Right hindlimb (tissue), 1 donor: ENCODE measurements around the gene TGFBR1.

Experiments
- DNase-seq: peaks from one replicate; pipeline ENCODE4 v3.0.0-alpha.2; 2018

Gene TGFBR1

GRCh38 chr9:99138424-99139284 lies 33.7 kb downstream of the TGFBR1 start:
- DNase-seq, result no peak

DNA sequence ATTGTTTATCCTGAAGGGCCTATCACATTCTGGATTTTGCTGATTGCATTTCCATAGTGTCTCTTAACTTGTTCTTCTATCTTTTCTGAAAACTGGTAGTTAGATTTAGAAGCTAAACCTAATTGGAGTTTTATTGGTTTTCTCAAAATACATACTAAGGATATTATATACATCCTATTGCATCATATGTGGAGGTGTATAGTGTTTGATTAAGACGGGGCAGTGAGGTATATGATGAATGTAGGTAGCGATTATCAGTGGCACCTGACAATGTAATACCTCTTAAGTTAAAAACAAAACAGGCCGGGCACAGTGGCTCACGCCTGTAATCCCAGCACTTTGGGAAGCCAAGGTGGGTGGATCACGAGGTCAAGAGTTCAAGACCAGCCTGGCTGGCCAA lies 35.0 kb downstream of the TGFBR1 start:
- DNase-seq, result no peak

- peak; percentile 40 for DNase-seq
Observed at GRCh38 chr9:99140685-99141314, 35.9 kb downstream of the TGFBR1 start.

GRCh38 chr9:99141849-99142248 lies 36.9 kb downstream of the TGFBR1 start:
- DNase-seq, result no peak

- no peak for DNase-seq
Observed at GRCh38 chr9:99142275-99142674, 37.4 kb downstream of the TGFBR1 start.

DNA sequence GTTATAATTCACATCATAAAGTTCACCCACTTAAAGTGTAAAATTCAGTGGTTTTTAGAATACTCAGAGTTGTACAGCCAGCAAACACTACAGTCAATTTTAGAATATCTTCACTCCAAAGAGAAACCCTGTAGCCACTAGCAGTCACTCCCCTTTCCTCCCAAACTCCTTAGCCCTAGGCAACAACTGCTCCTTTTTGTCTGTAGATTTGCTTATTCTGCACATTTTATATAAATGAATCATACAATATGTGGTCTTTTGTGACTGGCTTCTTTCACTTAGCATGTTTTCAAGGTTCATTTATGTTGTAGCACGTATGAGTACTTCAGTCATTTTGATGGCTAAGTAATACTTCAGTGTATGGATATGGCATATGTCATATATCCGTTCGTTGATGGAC lies 38.7 kb downstream of the TGFBR1 start:
- no peak for DNase-seq

GRCh38 chr9:99144966-99145365 lies 40.1 kb downstream of the TGFBR1 start:
- DNase-seq, result no peak

DNA sequence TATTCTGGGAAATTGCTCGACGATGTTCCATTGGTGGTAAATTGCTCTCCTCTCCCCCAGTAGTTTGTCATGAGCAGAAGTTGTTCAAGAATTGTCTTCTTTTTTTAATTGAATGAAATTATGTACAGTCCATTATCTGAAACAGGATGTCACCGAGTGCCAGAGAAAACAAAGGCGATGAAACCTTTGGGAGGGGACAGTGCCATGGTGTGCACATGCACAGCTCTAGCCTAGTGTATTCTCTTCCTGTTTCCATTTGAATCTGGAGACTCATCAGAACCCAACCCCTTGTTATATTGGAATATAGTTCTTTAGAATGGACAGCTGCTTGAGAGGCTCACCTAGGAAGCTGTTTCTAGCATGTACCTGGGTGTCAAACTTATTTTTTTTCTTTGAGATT lies 41.7 kb downstream of the TGFBR1 start:
- DNase-seq, result no peak

DNA sequence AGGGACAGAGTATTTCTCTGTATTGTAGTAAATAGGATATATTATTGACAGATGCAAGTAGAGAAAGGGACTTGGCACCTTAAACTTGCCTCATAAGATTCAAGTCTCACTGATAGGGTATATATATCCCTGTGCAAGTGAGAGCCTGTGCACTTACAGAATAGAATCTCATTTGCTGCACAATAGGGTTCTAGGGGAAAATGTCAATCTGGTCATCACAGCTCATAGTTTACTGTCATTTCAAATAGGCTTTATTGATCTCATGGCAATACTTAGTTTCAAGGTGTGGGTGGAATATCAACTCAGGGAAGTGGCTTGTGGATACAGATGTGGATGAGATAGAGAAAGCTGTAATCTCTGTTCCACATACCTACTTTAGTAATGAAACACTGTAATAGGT lies 42.3 kb downstream of the TGFBR1 start:
- DNase-seq, result no peak

GRCh38 chr9:99150451-99151171 lies 45.7 kb downstream of the TGFBR1 start:
- no peak for DNase-seq

DNA sequence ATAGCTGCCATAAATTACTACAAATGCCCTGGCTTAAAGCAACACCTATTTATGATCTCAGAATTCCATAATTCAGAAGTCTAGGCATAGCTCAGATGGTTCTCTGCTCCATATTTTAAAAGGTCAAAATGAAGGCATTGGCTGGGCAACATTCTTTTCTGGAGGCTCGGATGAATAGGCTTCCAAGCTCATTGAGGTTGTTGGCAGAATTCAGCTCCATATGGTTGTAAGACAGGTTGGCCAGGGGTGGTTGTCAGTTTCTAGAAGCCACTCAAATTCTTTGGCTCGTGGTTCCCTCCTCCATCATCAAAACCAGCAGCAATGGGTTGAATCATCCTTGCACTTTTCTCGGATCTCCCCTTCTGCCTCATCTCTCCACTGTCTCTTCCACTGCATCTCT lies 49.4 kb downstream of the TGFBR1 start:
- no peak for DNase-seq

DNA sequence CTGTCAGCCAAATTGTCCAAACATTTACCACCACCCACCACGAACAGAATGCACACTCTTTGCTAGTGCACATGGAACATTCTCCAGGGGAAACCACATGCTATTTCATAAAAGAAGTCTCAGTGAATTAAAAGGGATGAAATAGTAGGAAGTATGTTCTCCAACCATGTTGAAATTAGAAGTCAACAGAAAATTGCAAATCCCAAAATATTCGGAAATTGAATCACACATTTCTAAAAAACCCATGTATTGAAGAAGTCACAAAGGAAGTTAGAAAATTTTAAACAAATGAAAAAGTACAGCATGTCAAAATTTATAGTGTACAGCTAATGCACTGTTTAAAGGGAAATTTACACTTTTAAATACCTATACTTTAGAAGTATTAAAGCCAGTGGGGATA lies 50.8 kb downstream of the TGFBR1 start:
- no peak for DNase-seq

DNA sequence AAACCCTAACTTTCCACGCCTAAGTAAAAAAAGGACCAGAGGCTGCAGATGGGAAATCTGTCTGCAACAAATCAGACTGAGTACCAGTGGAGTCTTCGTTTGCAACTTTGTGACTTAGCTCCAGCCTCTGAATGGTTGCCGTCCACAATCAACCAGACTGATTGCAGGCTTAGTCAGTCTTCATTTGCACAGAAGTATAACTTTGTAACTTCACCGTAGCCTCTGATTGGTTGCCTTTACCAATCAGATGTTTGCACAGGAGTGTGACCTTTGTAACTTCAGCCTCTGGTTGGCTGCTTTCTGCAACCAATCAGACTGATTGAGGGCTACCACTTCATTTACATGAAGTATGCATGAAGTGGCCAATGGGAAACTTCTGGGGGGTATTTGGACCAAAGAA lies 53.7 kb downstream of the TGFBR1 start:
- no peak for DNase-seq

GRCh38 chr9:99160173-99160572 lies 55.3 kb downstream of the TGFBR1 start:
- no peak for DNase-seq

GRCh38 chr9:99162759-99163364 lies 57.9 kb downstream of the TGFBR1 start:
- no peak for DNase-seq

DNA sequence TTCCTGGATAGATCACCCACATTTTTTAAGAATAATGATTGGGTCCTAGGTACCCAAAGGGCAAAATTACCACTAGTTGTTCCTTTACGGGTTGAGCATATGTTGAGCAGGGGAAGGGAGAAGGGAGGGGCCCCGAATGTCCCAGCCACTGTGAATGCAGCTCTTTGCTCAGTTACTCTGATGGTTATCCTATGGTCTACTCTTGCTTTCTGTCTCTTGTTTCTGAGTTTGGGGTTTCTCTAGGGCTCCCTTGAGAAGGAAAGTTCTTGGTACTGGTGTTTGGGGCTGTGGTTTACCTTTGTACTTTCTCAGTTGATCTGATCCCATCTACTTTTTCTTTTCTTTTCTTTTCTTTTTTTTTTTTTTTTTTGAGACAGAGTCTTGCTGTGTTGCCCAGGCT lies 61.2 kb downstream of the TGFBR1 start:
- no peak for DNase-seq

GRCh38 chr9:99167119-99167518 lies 62.2 kb downstream of the TGFBR1 start:
- no peak for DNase-seq

- no peak for DNase-seq
Observed at GRCh38 chr9:99167694-99168093, 62.8 kb downstream of the TGFBR1 start.

DNA sequence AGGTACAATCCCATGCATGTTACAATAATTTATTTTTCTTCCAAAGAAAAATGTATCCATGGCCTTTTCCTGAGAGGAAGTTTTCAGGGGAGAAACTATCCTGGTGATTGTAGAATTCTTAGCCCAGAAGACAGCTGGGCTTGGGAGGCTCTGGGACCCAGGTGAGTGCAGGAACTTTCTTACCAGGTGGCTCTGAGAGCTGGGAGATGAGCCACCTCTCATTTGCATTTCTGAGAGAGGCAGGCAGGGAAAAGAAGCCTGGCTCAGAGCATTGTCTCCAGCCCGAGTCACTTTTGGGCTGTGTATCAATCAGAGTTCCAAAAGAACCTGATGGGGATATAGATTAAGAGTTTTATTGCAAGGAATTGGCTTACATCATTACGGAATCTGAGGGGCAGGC lies 64.2 kb downstream of the TGFBR1 start:
- no peak for DNase-seq

GRCh38 chr9:99169982-99170761 lies 65.3 kb downstream of the TGFBR1 start:
- DNase-seq, result no peak

GRCh38 chr9:99171225-99172123 lies 66.6 kb downstream of the TGFBR1 start:
- DNase-seq, result no peak
